ENCODE measurements around the gene SH3RF3. TPM values are rescaled to one million over a fixed set of nuclear protein-coding genes. Genes with fewer than 3 reads are reported as not detected.

SH3RF3 gene
- total RNA-seq, 1 experiment from 2014 or later, result 4.3 TPM

- no peak for DNase-seq (ENCODE audit: low read depth)
Observed at GRCh38 chr2:109494351-109494750, 365.3 kb downstream of the SH3RF3 start.

- peak; percentile 74 for DNase-seq (ENCODE audit: low read depth)
Observed at GRCh38 chr2:109497463-109497862, 368.5 kb downstream of the SH3RF3 start.

GRCh38 chr2:109497911-109498870 lies 369.2 kb downstream of the SH3RF3 start:
- no peak for DNase-seq (ENCODE audit: low read depth)

- DNase-seq (ENCODE audit: low read depth), result no peak
Observed at GRCh38 chr2:109498906-109499305, 369.9 kb downstream of the SH3RF3 start.

GRCh38 chr2:109499566-109499965 lies 370.6 kb downstream of the SH3RF3 start:
- DNase-seq (ENCODE audit: low read depth), result no peak

GRCh38 chr2:109500910-109501309 lies 371.9 kb downstream of the SH3RF3 start:
- DNase-seq (ENCODE audit: low read depth), result no peak

- no peak for DNase-seq (ENCODE audit: low read depth)
Observed at GRCh38 chr2:109501461-109501860, 372.5 kb downstream of the SH3RF3 start.

GRCh38 chr2:109503191-109503590 lies 374.2 kb downstream of the SH3RF3 start:
- no peak for DNase-seq (ENCODE audit: low read depth)

- no peak for DNase-seq (ENCODE audit: low read depth)
Observed at GRCh38 chr2:109507217-109507616, 378.2 kb downstream of the SH3RF3 start.

GRCh38 chr2:109507828-109508227 lies 378.8 kb downstream of the SH3RF3 start:
- DNase-seq (ENCODE audit: low read depth), result no peak

- no peak for DNase-seq (ENCODE audit: low read depth)
Observed at GRCh38 chr2:109508556-109508955, 379.6 kb downstream of the SH3RF3 start.

- peak; percentile 71 for DNase-seq (ENCODE audit: low read depth)
Observed at GRCh38 chr2:109510136-109511028, 381.4 kb downstream of the SH3RF3 start.

GRCh38 chr2:109511168-109511567 lies 382.2 kb downstream of the SH3RF3 start:
- DNase-seq (ENCODE audit: low read depth), result no peak

GRCh38 chr2:109512076-109512475 lies 383.1 kb downstream of the SH3RF3 start:
- DNase-seq (ENCODE audit: low read depth), result no peak

- no peak for DNase-seq (ENCODE audit: low read depth)
Observed at GRCh38 chr2:109513230-109513629, 384.2 kb downstream of the SH3RF3 start.

- peak; percentile 84 for DNase-seq (ENCODE audit: low read depth)
Observed at GRCh38 chr2:109513749-109514588, 385.0 kb downstream of the SH3RF3 start.

- no peak for DNase-seq (ENCODE audit: low read depth)
Observed at GRCh38 chr2:109514857-109515256, 385.9 kb downstream of the SH3RF3 start.

- peak; percentile 55 for DNase-seq (ENCODE audit: low read depth)
Observed at GRCh38 chr2:109516445-109517117, 387.6 kb downstream of the SH3RF3 start.

- no peak for DNase-seq (ENCODE audit: low read depth)
Observed at GRCh38 chr2:109517118-109517889, 388.3 kb downstream of the SH3RF3 start.

GRCh38 chr2:109519513-109519912 lies 390.5 kb downstream of the SH3RF3 start:
- DNase-seq (ENCODE audit: low read depth), result no peak
